Panc1 (cell line): ENCODE data around the gene ASB2. TPM values are rescaled to one million over a fixed set of nuclear protein-coding genes. Genes with fewer than 3 reads are reported as not detected.

Experiments
- ATAC-seq: fragments of 200-7000 bp; cut with Tn5 transposase; 2 replicates; pipeline ENCODE4 v1.9.1; 2020; ENCODE audit warnings: mild to moderate bottlenecking, moderate library complexity
- BruUV-seq: library from RNA; stranded (reverse); fragments of 400-500 nt; replicated peaks from 2 replicates; lab custom pipeline; 2021; lab: Mats Ljungman, UMichigan
- CTCF ChIA-PET: fragments of 300-600 bp; sonication (Branson Sonifier 250); formaldehyde crosslinking; loops from one replicate; lab custom pipeline; 2022; ENCODE audit warnings: antibody characterized with exemption; lab: Charles Lee
- POLR2A ChIA-PET: fragments of 300-600 bp; sonication (Branson Sonifier 250); formaldehyde crosslinking; loops from one replicate; lab custom pipeline; 2022; ENCODE audit warnings: antibody characterized with exemption; lab: Charles Lee
- DNase-seq: peaks from one replicate; pipeline ENCODE4 v3.0.0-alpha.2; 2010; ENCODE audit warnings: low read depth, low spot score
- H3K27ac ChIP-seq: 2 replicates; pipeline ENCODE4 v1.5.1; 2011; ENCODE audit warnings: mild to moderate bottlenecking, low read length, inconsistent platforms
- H3K27me3 ChIP-seq: fragments of 200-500 bp; sonication (Bioruptor generic); 2 replicates; pipeline ENCODE4 v1.6.0; 2014; ENCODE audit warnings: low read length, inconsistent platforms; ENCODE audit not compliant: control insufficient read depth, insufficient read depth
- H3K36me3 ChIP-seq: fragments of 200-500 bp; sonication (Bioruptor generic); 2 replicates; pipeline ENCODE4 v1.5.1; 2014; ENCODE audit warnings: inconsistent platforms, mild to moderate bottlenecking, low read length, moderate library complexity; ENCODE audit not compliant: control insufficient read depth, insufficient read depth
- H3K4me1 ChIP-seq: 2 replicates; pipeline ENCODE4 v1.5.1; 2011; ENCODE audit warnings: inconsistent platforms, mild to moderate bottlenecking, low read length, moderate library complexity; ENCODE audit not compliant: control insufficient read depth, insufficient read depth
- H3K4me3 ChIP-seq, 2 experiments: 2 replicates each; pipeline ENCODE4 v1.5.1; 2011 to 2012; ENCODE audit warnings: low read depth in 2 of 2, low read length in 2 of 2, mild to moderate bottlenecking in 2 of 2, inconsistent platforms in 1 of 2, moderate library complexity in 1 of 2
- H3K9me3 ChIP-seq: fragments of 200-500 bp; sonication (Bioruptor generic); 2 replicates; pipeline ENCODE4 v1.5.1; 2014; ENCODE audit warnings: low read depth, mild to moderate bottlenecking, inconsistent platforms, low read length, moderate library complexity; ENCODE audit not compliant: control insufficient read depth, insufficient read depth
- POLR2AphosphoS5 ChIP-seq: IDR thresholded peaks from 2 replicates; pipeline ENCODE4 v1.6.1; 2012; ENCODE audit warnings: mild to moderate bottlenecking, low read depth, low read length, moderate library complexity
- SIN3A ChIP-seq: IDR thresholded peaks from 2 replicates; pipeline ENCODE4 v1.6.1; 2012; ENCODE audit warnings: low read depth, mild to moderate bottlenecking, low read length, moderate library complexity, borderline replicate concordance; ENCODE audit not compliant: insufficient read depth
- TCF7L2 ChIP-seq: IDR thresholded peaks from 2 replicates; pipeline ENCODE4 v1.6.1; 2011; ENCODE audit warnings: mild to moderate bottlenecking, low read depth, low read length, inconsistent platforms
- in situ Hi-C: cut with HindIII; loops from 2 replicates; pipeline ENCODE4 v1.10.0; 2016; ENCODE audit warnings: low sequenced_read_pairs, low pct_unique_long_range_greater_than_20kb
- intact Hi-C: fragments of 100-400 bp; cut with micrococcal nuclease; formaldehyde crosslinking; loops from one replicate; pipeline ENCODE4 v1.10.0; 2022; ENCODE audit not compliant: unreplicated experiment
- total RNA-seq: library from RNA; stranded (reverse); gene quantifications from one replicate; pipeline ENCODE4 v1.2.1, GENCODE V29; 2021; ENCODE audit not compliant: unreplicated experiment
- TF ChIP-seq, protein P1 (sequence below): fragments of 450-650 bp; IDR thresholded peaks from 2 replicates; pipeline ENCODE4 v1.5.1; 2017; ENCODE audit warnings: mild to moderate bottlenecking
- TF ChIP-seq, protein P2 (sequence below), 2 experiments: IDR thresholded peaks; 2 replicates each; pipeline ENCODE4 v1.6.1; 2011 to 2012; ENCODE audit warnings: low read depth in 2 of 2, control low read depth in 1 of 2, low read length in 1 of 2, mild to moderate bottlenecking in 1 of 2, moderate library complexity in 1 of 2; ENCODE audit not compliant: insufficient read depth in 1 of 2

ASB2 gene
- total RNA-seq, 1 experiment from 2014 or later = 0.28 TPM

DNA sequence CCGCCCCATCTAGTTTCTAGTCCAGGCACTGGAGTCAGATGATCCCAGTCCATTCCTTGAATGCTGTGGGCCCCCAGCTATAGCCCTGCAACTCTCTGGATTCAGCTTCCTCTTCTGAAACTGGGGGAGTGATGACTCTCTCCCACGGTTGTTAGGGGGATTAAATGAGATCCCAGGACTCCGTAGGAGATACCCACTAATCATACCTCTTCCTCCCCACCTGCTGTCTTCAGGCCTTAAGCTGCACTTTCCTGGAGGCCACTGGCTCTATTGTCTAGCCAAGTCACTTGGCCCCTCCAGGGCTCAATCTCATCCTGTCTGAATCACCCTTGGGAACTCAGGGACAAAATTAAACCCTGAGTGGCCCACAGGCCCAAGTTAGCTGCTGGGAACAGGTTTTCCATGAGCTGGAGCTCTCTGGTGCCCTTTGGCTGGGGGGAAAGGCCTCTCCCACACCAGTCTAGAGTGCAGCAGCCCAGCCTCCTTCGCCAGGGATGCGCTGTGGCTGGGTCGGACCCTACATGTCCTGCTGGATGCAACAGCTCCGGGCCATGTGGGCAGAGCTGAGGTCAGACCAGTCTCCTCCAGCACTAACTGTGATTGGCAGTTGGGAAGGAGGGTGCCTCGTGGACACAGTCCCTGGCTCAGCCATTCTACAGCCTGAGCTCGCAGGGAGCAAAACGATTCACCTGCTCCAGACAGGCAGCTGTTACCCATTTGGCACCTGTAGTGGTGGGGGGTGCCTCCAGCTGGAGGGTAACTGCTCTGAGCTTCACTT lies 6.0 kb upstream of the ASB2 start:
- H3K4me3 ChIP-seq = no peak overlapping the region
- no peaks in the 10 kb centered on the region for H3K36me3 ChIP-seq
- TF ChIP-seq, protein P1, sequence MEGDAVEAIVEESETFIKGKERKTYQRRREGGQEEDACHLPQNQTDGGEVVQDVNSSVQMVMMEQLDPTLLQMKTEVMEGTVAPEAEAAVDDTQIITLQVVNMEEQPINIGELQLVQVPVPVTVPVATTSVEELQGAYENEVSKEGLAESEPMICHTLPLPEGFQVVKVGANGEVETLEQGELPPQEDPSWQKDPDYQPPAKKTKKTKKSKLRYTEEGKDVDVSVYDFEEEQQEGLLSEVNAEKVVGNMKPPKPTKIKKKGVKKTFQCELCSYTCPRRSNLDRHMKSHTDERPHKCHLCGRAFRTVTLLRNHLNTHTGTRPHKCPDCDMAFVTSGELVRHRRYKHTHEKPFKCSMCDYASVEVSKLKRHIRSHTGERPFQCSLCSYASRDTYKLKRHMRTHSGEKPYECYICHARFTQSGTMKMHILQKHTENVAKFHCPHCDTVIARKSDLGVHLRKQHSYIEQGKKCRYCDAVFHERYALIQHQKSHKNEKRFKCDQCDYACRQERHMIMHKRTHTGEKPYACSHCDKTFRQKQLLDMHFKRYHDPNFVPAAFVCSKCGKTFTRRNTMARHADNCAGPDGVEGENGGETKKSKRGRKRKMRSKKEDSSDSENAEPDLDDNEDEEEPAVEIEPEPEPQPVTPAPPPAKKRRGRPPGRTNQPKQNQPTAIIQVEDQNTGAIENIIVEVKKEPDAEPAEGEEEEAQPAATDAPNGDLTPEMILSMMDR = no peak
- TF ChIP-seq POLR2AphosphoS5 = no peak
- TF ChIP-seq, protein P2, sequence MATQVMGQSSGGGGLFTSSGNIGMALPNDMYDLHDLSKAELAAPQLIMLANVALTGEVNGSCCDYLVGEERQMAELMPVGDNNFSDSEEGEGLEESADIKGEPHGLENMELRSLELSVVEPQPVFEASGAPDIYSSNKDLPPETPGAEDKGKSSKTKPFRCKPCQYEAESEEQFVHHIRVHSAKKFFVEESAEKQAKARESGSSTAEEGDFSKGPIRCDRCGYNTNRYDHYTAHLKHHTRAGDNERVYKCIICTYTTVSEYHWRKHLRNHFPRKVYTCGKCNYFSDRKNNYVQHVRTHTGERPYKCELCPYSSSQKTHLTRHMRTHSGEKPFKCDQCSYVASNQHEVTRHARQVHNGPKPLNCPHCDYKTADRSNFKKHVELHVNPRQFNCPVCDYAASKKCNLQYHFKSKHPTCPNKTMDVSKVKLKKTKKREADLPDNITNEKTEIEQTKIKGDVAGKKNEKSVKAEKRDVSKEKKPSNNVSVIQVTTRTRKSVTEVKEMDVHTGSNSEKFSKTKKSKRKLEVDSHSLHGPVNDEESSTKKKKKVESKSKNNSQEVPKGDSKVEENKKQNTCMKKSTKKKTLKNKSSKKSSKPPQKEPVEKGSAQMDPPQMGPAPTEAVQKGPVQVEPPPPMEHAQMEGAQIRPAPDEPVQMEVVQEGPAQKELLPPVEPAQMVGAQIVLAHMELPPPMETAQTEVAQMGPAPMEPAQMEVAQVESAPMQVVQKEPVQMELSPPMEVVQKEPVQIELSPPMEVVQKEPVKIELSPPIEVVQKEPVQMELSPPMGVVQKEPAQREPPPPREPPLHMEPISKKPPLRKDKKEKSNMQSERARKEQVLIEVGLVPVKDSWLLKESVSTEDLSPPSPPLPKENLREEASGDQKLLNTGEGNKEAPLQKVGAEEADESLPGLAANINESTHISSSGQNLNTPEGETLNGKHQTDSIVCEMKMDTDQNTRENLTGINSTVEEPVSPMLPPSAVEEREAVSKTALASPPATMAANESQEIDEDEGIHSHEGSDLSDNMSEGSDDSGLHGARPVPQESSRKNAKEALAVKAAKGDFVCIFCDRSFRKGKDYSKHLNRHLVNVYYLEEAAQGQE (IDR thresholded peaks at IDR 0.05; ENCODE audit: insufficient read depth in 1 of 2, low read depth in 2 of 2, low read length in 1 of 2) = no peak
- H3K27me3 ChIP-seq = no peaks in the 10 kb centered on the region
- CTCF ChIA-PET = interaction anchor here (0.7 to 0.8 kb wide), 2 partner anchors 12 to 55 kb away, joined by 3 to 7 read pairs; no protein-coding TSS in a partner anchor
- H3K27ac ChIP-seq = no peak overlapping the region
- ATAC-seq = no peak
- BruUV-seq = no TSS peak
- in situ Hi-C loops = no loop called here
- DNase-seq = no peak
- intact Hi-C loops = no loop called here
- POLR2A ChIA-PET = no interaction called here
- peaks cover 7% of the 10 kb centered on the region for H3K4me1 ChIP-seq
- no peaks in the 10 kb centered on the region for H3K9me3 ChIP-seq

DNA sequence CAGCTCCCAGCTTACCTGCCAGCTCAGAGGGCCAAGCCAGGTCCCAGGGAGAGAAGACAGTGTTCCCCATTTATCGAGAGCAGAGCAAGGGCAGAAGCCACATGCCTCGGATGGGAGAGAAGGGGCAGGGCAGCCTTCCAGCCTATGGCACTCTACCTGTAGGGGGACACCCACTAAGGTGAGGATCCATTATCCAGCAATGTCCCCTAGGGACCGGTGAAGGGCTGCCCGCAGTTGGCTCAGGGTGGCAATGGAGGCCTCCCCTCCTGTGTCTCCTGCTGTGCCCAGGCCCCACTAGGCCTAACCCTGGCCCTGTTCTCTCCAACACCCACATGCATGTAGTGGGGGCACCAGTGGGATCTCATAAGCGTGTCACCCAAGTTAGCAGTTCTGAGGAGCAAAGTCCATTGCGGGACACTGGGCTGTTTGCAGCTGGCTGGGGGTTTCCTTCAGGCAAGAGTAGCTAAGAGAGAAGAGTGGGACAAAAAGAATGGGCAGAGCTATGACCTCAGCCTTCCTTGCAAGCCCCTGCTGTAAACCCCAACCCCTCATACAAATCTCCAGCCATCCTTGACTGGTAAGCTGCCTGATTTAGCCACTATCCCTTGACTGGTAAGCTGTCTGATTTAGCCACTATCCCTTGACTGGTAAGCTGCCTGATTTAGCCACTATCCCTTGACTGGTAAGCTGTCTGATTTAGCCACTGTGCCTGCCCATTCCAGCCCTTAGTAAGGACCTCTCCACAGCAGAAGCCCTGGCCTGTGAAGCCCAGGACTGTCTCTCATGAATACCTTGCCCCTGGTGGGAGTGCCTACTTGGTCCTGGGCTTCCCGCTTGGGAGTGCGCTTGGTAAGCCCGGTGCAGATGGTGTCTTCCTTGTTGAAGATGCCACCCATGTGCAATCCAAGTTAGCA lies 5.2 kb upstream of the ASB2 start:
- ATAC-seq (no peak), DNase-seq (no peak)
- Histone ChIP-seq H3K36me3 (no peaks in the 10 kb centered on the region), H3K9me3 (no peaks in the 10 kb centered on the region), H3K4me3 (no peak overlapping the region), H3K4me1 (peaks cover 7% of the 10 kb centered on the region), H3K27me3 (no peaks in the 10 kb centered on the region), H3K27ac (no peak overlapping the region)
- in situ Hi-C loops = no loop called here
- TF ChIP-seq SIN3A = no peak
- TF ChIP-seq TCF7L2 = no peak
- TF ChIP-seq POLR2AphosphoS5 = no peak
- TF ChIP-seq, protein P1 = no peak
- TF ChIP-seq, protein P2 (IDR thresholded peaks at IDR 0.05; ENCODE audit: insufficient read depth in 1 of 2, low read depth in 2 of 2, low read length in 1 of 2) = no peak
- ChIA-PET POLR2A (no interaction called here), CTCF (no interaction called here)
- BruUV-seq = no TSS peak
- intact Hi-C loops = no loop called here
